GM21825 (cell line): ENCODE results near the gene ASCC1.

Experiments used
- ATAC-seq: cut with Tn5 transposase; IDR thresholded peaks from one replicate; pipeline ENCODE4 v1.9.1; 2021; ENCODE audit warnings: mild to moderate bottlenecking, moderate library complexity; ENCODE audit not compliant: unreplicated experiment

ASCC1 gene

DNA sequence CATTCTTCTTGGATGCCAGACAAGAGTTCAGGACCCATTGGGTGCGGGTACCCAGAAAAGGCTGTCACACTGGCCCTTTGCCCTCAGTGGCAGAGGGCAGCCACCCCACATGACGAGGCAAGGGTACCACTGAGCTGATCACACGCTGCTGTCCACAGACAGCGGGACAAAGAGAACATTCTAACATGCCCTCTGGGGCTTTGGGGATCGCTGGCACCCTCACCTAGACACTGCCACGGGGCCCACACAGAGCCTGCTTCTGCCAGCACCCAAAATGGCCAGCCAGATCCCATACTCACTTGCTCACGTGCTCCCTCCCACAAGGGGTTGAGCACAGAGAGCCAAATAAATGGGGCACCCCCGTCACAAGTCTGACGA, 111.0 kb downstream of the ASCC1 start:
- ATAC-seq, result no peak

DNA sequence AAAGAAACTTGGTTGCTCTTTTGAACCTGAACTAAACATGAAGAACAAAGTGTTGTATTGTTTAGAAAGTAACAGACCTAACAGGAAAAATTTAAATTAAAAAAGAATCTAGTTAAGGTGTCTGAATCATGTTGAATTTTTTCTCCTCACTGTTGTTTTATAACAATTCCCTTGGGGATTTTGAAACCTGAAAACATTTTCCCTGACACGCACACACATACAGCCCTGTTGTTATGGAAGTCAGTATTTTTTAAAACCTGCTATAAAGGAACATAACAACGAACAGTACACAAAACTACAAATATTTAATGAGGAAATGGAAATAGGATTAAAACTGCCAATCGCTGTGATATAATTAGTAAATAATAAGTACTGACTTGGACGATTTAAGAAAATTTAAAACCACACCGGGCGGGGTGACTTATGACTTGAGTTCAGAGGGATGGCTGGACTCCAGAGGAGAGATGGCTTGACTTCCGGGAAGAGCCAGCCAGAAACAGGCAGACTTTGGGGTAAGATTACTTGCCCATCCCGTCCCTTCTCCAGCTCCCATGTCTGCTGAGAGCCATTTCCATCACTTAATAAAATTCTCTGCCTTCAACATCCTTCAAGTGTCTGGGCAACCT, 111.5 kb downstream of the ASCC1 start:
- no peak for ATAC-seq

DNA sequence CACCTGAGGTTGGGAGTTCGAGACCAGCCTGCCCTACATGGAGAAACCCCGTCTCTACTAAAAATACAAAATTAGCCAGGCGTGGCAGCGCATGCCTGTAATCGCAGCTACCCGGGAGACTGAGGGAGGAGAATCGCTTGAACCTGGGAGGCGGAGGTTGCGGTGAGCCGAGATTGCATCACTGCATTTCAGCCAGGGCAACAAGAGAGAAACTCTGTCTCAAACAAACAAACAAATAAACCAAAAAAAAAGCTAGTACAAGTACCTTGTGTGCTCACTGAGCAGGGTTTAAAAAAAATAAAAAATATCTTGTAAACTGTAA, 116.5 kb downstream of the ASCC1 start:
- no peak for ATAC-seq

DNA sequence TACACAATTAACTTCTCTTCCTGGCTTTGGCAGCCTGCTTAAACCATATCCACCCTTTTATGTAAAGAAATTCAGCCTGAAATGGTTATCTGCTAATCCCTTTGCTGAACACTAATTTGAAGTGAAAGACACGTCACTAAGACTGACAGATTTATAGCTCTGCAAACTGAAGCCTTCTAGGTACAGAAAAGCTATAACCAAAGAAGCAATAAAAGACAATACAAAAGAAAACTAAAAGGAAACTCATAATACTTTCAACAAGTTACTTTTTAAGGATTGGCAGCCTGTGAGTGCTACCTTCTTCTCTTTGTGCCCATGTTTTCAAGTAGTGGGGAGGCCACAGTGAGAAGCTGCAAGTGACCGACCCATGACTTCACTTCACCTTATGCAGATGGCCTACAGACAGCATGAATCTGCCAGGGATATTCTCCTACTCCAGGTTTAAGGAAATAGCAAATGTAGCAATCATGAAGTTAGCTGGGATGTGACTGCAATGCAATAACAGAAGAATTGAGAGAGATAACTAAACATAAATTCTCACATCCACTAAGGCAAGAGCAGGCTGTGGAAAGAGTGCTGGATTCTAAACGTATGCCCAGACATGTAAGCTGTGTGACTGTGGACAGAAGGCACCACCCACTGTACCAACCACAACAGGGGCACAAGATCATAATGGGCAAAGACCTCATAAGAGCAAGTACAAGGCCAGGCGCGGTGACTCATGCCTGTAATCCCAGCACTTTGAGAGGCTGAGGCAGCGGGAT, 117.1 kb downstream of the ASCC1 start:
- ATAC-seq, result no peak

DNA sequence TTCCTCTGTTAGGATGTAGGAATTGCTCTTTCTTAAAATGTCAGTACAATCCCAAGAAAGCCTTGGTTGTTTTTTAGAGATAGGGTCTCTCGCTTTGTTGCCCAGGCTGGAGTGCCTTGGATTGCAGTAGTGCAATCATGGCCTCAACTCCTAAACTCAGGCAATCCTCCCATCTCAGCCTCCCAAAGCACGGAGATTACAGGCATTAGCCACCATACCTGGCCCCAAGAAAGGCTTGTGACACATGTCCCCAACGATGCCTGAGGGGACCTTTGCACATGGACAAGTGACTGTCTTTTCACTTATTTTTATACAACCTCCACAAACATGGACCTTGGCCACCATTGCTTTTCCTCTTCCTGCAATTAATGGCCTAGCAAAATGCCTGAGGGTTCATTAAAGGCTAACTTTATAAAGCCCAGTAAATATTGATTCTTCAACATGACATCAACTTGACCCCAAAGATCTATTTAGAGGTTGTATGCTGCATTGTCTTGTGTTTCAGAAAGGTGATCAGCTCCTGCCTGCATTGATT, 117.7 kb downstream of the ASCC1 start:
- no peak for ATAC-seq

DNA sequence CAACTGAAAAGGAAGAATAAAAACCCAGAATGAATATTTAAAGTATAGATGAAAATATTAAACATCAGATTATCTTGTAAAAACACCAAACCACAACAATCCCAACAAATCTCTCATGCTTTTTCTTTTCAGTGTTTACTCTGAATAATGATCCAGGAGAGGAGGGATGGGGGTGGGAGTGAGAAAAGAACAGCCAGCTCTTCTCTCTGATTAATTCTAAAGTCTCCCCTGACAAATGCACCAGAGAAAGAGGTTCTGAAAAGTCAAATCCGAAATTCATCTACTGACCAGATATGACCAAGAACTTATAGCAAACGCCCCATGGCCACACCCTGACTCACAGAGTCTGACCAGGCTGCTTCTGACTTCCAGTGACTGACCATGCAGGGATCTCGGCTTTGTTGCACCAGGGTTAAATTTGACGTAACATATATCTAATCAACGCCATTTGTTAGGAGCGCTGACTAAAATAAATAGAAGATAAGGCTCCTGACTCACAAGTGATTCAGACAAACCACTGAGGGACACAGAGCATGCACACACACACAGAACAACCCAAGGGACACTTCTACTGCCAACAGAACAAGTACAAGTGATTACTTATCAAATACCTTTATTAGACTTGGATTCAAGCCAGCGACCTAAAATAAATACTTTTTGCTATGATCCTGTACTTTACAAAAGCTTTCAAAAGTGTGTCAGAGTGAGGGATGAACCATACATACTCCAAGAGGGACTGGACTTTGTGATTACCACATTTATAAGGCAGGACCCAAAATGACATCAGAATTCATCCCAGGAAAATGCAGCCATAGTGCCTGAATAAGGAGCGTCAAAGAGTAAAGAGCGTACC, 118.4 kb downstream of the ASCC1 start:
- ATAC-seq, result no peak

DNA sequence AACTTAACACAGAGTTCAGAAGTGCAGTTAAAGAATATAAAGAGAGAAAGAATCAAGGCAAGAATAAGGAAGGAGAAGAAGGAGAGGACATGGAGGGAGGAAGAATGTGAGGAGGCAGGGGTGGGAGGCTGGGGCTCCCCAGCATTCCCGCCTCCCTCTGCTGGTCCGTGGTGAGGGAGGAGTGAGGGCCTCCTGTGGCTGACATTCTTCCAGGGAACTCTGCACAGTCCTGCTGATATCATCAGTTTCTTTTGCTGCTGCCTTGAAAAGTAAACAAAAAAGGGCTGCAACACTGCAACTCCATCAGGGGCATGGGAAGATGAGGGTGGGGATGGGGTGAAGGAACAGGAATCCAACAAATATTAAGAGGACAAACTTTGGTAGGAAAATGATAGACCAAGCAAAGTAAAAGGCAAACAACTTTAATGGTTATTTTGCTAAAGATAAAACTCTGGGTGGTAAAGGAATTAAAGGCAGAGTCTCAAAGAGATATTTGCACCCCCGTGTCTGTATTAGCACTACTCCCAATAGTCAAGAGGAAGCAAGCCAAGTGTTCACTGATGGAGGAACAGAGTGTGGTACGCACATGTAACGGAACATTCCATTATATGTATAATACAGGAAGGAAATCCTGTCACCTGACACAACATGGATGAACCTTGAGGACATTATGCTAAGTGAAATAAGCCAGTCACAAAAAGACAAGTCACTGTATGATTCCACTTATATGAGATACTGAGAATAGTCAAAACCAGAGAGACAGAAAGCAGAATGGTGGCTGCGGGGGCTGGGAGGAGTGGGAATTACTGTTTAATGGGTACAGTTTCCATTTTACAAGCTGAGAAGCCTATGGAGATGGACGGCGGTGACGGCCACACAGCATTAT, 119.7 kb downstream of the ASCC1 start:
- no peak for ATAC-seq

DNA sequence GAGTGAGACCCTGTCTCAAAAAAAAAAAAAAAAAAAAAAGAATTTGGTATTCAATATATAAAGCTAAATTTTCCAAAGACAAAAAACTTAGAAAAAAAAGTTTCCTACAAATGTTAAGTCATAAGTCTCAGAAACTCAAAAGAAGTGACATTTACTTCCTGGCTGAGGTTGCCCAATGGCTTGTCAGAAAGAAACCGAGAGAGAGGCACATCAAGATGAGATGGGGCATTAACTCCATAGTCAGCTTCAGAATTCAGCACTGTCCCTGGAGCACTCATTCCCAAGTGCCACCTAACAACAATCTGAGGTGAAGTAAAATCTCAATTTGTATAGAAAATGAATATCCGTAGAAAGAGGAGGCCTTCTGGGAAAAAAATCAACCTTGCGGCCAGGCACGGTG, 120.9 kb downstream of the ASCC1 start:
- ATAC-seq, result no peak

DNA sequence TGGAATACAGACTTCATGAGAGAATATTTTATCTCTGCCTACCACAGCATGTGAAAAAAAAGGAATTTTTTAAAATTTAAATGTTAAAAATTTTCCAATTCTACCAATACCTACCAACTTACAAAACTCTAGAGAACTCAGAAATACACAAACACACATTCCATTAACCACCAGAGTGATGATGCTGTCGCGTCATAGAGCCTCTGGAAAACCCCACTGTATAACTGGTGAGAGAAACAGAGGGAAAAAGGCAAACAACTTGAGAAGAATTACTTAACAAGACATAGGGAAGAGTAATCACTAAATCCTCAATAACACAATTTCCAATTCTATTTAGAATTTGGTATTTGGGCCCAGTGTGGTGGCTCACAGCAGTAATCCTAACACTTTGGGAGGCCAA, 121.5 kb downstream of the ASCC1 start:
- no peak for ATAC-seq

DNA sequence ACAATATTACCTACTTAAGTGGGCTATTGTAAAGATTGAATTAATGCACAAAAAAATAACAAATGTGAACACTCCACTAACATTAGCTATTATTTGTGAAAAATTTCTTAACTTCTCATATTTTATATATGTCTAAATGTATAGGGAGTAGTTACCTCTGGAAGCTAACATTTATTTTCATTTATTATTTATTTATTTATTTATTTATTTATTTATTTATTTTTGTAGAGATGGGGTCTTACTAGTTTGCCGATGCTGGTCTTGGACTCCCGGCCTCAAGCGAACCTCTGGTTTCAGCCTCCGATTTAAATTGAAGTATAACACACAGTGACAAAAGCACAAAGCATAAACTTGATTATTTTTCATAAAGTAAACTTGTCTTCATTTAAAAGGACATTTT, 122.6 kb downstream of the ASCC1 start:
- no peak for ATAC-seq

DNA sequence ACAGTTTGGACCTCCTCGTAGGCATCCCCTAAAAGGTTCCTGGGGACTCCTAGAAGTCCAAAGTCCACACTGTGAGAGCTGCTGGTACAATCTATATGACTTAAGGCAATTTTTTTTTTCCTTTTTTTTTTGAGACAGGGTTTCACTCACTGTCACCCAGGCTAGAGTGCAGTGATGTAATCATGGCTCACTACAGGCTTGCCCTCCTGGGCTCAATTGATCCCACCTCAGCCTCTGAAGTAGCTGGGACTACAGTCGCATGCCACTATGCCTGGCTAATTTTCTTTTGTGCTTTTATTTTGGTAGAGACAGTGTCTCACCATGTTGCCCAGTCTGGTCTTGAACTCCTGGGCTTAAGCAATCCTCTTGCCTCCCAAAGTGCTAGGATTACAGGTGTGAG, 123.1 kb downstream of the ASCC1 start:
- ATAC-seq, result no peak

DNA sequence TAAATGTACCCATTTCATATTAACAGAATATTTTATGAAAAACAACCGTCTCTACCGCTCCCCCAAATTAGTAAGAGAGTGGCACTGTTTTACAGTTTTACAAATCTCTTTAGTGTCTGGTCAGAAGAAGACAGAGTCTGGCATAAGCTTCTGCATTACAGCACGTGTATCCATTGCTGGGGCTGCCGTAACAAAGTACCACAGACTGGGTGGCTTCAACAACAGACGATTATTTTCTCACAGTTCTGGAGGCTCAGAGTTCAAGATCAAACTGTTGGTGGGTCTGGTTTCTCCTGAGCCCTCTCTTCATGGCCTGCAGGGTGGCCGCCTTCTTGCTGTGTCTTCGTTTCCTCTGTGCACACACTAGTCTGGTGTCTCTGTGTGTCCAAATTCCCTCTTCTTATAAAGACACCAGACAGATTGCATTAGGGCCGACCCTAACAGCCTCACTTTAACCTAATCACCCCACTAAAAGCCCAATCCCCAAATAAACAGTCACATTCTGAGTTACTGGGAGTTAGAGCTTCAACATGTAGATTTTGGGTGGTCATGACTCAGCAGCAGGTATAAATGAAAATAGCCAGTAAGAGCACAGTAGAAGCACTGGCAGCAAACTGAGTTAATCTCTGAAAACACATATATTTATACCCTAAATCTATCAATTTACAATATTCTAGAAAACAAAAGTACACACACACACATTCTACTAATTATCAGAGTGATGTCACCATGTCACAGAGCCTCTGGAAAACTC, 123.7 kb downstream of the ASCC1 start:
- ATAC-seq, result no peak

DNA sequence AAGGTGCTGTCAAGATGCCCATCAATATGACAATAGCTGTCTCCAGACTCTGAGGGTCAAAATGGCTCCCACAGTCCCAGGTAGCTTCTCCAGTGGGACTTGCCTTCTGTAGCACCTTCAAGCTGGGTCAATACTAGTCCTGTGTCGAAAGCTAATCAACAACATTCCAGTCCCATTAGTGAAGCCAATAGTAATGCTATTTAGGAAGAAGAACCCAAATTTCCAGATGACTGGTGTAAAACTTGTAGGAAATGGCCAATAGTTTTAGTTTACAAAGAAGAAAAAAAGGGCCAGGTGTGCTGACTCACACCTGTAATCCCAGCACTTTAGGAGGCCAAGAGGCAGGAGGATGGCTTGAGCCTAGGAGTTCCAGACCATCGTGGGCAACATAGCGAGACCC, 125.8 kb downstream of the ASCC1 start:
- no peak for ATAC-seq

DNA sequence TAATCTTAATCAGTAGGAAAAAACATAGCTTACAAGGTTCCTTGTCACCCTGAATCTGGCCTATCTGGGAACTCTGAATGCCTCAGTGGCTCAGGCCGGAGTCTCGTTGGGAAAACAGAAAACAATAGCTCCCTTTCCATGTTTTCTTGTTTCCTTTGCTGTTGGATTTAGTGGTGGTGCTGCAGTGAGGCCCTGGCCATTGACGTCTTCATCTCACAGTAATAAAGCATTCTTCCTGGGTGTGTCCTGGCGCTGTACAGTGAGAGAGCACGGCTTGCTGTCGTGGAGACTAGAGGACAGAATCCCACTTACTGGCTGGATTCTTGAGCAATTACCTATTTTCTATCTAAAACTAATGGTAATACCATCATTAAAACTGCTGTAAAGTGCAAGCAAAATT, 126.5 kb downstream of the ASCC1 start:
- no peak for ATAC-seq

DNA sequence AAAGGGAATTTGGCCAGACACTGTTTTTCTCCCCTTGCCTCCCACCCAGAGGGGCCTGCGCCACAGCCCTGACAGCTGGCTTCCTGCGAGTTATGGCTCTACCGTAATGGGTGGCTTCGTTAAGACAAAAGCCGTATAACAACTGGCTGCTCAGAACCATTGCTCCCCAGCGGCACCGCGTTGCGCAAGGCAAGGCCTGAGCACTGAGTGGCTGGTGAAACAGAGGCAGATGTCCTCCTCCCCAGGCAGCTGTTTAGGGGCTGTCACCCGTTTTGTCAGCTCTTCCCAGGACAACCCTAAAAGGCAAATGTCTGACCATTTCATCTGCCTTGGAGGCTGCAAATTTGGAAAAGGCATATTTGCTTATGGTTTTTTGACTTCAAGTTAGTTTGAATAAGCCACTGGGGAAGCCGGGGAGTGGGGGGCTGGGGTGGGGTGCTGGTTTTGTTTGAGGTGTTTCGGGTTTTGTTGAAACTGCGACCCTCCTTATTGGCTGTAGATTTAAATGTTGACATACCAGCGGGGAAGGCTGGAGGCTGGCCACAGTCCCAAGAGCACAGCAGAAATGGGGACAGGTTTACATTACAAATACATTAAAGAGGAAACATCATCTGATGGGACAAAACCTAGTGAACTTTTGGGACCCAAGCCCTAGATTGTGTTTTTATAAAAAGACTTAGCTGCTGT, 127.0 kb downstream of the ASCC1 start:
- ATAC-seq, result no peak

DNA sequence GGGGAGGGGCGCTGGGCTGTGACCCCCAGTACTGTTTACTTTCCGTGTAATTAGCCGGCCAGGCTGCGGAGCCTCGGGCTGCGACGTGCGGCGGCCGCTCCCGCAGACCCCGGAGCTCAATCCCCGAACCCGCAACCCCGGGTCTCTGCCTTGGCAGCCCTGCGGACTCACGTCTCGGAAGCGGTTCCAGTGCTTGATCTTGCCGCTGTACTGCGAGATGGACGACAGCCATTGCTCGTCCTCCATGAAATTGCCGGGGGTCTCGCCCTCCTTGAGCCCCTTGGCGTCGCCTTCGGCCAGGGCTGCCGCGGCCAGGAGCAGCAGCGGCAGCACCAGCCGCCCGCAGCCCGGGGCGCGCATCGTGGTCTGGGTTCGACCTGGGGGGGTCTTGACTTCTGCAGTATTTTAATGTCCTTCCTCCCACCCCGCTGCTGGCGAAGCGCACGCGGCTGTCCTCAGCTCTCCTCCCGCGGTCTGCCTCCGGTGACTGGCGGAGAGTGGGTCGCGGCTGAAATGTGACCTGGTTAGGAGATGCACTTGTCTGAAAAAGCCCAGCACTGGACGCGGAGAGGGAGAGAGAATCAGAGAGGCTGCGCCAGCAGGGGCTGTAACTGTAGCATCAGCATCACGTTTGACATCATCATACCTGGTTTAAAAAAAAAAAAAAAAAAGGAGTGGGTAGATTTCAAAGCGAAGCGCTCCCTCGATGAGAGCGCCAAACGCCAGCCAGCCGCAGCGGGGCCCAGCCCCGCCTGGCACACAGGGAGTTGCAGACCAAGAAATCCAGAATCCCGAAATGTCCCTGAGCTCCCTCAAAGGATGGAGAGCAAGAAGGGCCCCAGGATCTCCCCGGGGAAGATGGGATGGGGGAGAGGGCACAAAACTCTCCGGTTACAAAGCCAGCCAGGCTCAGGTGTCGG, 127.8 kb downstream of the ASCC1 start, which contains the start of gene SPOCK2:
TSS of gene SPOCK2 (minus strand) at position 583 of the 920 bp plus-strand sequence. CDS start at position 360, 223 bp downstream.
- ATAC-seq, result no peak

DNA sequence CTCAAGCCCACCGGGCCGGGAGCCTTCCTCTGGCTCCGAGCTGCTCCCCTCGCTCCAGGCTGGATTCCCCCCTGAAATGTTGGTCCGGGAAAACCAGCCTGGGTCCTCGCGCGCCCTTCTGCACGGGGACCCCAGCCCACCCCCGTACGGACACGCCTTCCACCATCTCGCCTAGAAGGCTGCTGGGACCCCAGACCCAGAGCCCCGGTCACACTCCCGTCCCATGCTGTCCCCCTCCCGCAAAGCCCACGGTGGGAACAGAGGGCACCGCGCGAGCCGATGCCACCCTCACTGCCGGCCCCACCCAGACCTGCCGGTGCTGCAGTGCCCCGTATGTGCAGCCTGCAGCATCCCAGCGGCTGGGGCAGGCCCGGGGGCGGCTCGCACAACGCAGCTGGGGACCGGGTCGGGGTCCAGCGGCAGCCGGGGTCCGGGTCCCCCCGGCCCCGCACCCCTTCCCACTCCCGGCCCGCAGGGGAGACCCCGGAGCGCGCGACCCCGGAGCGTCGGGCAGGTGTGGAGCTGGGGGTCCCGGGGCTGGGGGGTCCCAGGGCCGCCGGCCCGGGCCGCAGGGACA, 128.6 kb downstream of the ASCC1 start:
- ATAC-seq, result no peak
